HepG2 (cell line): ENCODE measurements around the gene SYCE3. TPM values are rescaled to one million over a fixed set of nuclear protein-coding genes. Genes with fewer than 3 reads are reported as not detected.

Source experiments
- ARID3A ChIP-seq: IDR thresholded peaks from 2 replicates; pipeline ENCODE4 v1.6.1; 2012; ENCODE audit warnings: low read depth, low read length, improper control_type of control experiment
- ATF6 ChIP-seq: sonication (generic); formaldehyde crosslinking; conservative IDR thresholded peaks from 2 replicates; pipeline ENCODE4 v1.4.0; 2020; ENCODE audit warnings: missing genetic modification reagents
- CAMTA2 ChIP-seq: sonication (generic); formaldehyde crosslinking; IDR thresholded peaks from 2 replicates; pipeline ENCODE4 v1.4.0; 2020; ENCODE audit warnings: mild to moderate bottlenecking, missing genetic modification reagents, borderline replicate concordance
- GFI1 ChIP-seq: sonication (generic); formaldehyde crosslinking; IDR thresholded peaks from 2 replicates; pipeline ENCODE4 v1.5.0; 2020; ENCODE audit warnings: missing genetic modification reagents, mild to moderate bottlenecking, borderline replicate concordance
- ISL2 ChIP-seq: sonication (generic); formaldehyde crosslinking; IDR thresholded peaks from 2 replicates; pipeline ENCODE4 v1.5.0; 2020; ENCODE audit warnings: missing genetic modification reagents
- MTF2 ChIP-seq: sonication (generic); formaldehyde crosslinking; IDR thresholded peaks from 2 replicates; pipeline ENCODE4 v1.5.0; 2020; ENCODE audit warnings: missing genetic modification reagents, borderline replicate concordance
- PAF1 ChIP-seq: IDR thresholded peaks from 2 replicates; pipeline ENCODE4 v1.6.1; 2016; ENCODE audit warnings: missing genetic modification reagents, missing compliant biosample characterization
- PCBP2 ChIP-seq: fragments of 200-400 bp; formaldehyde crosslinking; optimal IDR thresholded peaks from 2 replicates; pipeline ENCODE3; 2018; ENCODE audit warnings: low read length, low read depth; ENCODE audit not compliant: poor library complexity, severe bottlenecking
- RAD51 ChIP-seq: fragments of 450-650 bp; IDR thresholded peaks from 2 replicates; pipeline ENCODE4 v1.6.1; 2016; ENCODE audit warnings: borderline replicate concordance
- RELA ChIP-seq: sonication (generic); formaldehyde crosslinking; IDR thresholded peaks from 2 replicates; pipeline ENCODE4 v1.4.0; 2020; ENCODE audit warnings: missing genetic modification reagents
- SNAPC4 ChIP-seq: sonication (generic); formaldehyde crosslinking; IDR thresholded peaks from 2 replicates; pipeline ENCODE4 v1.4.0; 2020; ENCODE audit warnings: mild to moderate bottlenecking, missing genetic modification reagents
- ZBTB7B ChIP-seq: sonication (generic); formaldehyde crosslinking; IDR thresholded peaks from 2 replicates; pipeline ENCODE4 v1.4.0; 2020; ENCODE audit warnings: missing genetic modification reagents
- ZNF207 ChIP-seq: fragments of 450-650 bp; IDR thresholded peaks from 2 replicates; pipeline ENCODE4 v1.6.1; 2016; ENCODE audit warnings: antibody characterized with exemption, borderline replicate concordance
- ZNF430 ChIP-seq: sonication (generic); formaldehyde crosslinking; IDR thresholded peaks from 2 replicates; pipeline ENCODE4 v1.9.0; 2021; ENCODE audit warnings: mild to moderate bottlenecking, missing genetic modification reagents
- ZNF468 ChIP-seq: sonication (generic); formaldehyde crosslinking; IDR thresholded peaks from 2 replicates; pipeline ENCODE4 v1.8.0; 2022; ENCODE audit warnings: mild to moderate bottlenecking, moderate library complexity, missing genetic modification reagents
- ZNF761 ChIP-seq: sonication (generic); formaldehyde crosslinking; conservative IDR thresholded peaks from 2 replicates; pipeline ENCODE4 v1.4.0; 2020; ENCODE audit warnings: mild to moderate bottlenecking, missing genetic modification reagents
- ZSCAN31 ChIP-seq: sonication (generic); formaldehyde crosslinking; IDR thresholded peaks from 2 replicates; pipeline ENCODE4 v1.5.0; 2020; ENCODE audit warnings: low read depth, mild to moderate bottlenecking, missing genetic modification reagents
- polyA plus RNA-seq, 8 experiments: library from polyadenylated mRNA; depleted of rRNA in 3 of 8; stranded (reverse) in 7 of 8; unstranded in 1 of 8; fragments of >200 nt; fragmentation: Illumina TruSeq in 4 of 8; extraction: Trizol in 4 of 8; gene quantifications; 2 replicates each; pipeline versions ENCODE4 v1.2.1 to v1.2.3, GENCODE V29; 2011 to 2016; ENCODE audit warnings: low read depth in 4 of 8, missing spikeins in 1 of 8, mixed read lengths in 1 of 8; ENCODE audit not compliant: insufficient read depth in 1 of 8
- total RNA-seq, 5 experiments: library from RNA; depleted of rRNA; stranded (reverse); fragments of >200 nt; fragmentation: Illumina TruSeq; extraction: Trizol; gene quantifications; 2 replicates each; pipeline ENCODE4 v1.2.3, GENCODE V29; 2016; ENCODE audit warnings: low read depth in 1 of 5
- TF ChIP-seq, protein P1 (sequence below): sonication (generic); formaldehyde crosslinking; IDR thresholded peaks from 2 replicates; pipeline ENCODE4 v1.5.1; 2020; ENCODE audit warnings: mild to moderate bottlenecking, missing genetic modification reagents, borderline replicate concordance

Gene SYCE3
- total and polyA plus RNA-seq, 2 of the 13 experiments (the other 11 are each of a cell fraction or from before 2014, with no cell fraction given): not detected

DNA sequence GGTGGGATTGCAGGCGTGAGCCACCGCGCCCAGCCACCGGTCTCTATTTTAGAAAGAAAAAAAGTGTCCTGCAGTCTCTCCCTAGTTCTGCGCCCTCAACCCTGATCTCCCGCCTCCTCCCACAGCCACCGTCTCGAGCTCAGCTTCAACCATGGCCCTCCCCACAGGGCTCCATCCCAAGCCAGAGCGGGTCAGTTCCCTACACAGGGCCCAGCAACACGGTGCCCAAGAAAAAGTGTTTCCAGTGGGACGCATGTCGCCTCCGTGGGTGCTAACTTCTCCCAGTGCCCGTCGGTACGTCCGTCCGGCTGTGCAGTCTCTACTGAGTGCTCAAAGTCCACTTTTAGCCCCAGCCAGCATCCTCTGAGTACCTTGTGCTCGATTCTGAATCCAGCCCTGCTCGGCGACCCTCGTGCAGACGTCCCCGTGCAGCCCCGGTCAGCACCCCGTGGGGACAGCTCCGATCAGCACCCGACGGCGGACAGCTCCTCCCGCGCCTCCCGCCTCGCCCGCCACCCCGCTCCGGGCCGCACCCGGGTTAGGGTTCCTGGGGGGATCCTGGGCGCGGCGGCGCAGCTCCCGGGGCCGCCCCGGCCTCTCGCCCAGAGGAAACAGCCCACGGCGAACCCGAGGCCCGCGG, 37.2 kb upstream of the SYCE3 start (continued):
- TF ChIP-seq SNAPC4 (CRISPR knock-in tag) (peak; percentile 84; the same call in 1 of the 2 replicates), ZNF468 (peak; percentile 98; the same call in 1 of the 2 replicates), ARID3A (no peak), ZBTB7B (CRISPR knock-in tag) (peak; percentile 86), MTF2 (peak; percentile 93), RAD51 (no peak), ZNF207 (no peak), CAMTA2 (CRISPR knock-in tag) (peak; percentile 96; the same call in 1 of the 2 replicates), ISL2 (CRISPR knock-in tag) (peak; percentile 89), PAF1 (CRISPR knock-in tag) (no peak), RELA (CRISPR knock-in tag) (peak; percentile 93; the same call in 1 of the 2 replicates), GFI1 (CRISPR knock-in tag) (peak; percentile 79), ATF6 (CRISPR knock-in tag) (peak; percentile 98), ZSCAN31 (CRISPR knock-in tag) (peak; percentile 93), PCBP2 (no peak), ZNF430 (CRISPR knock-in tag) (peak; percentile 100), ZNF761 (CRISPR knock-in tag) (peak; percentile 88)
- TF ChIP-seq, protein P1, sequence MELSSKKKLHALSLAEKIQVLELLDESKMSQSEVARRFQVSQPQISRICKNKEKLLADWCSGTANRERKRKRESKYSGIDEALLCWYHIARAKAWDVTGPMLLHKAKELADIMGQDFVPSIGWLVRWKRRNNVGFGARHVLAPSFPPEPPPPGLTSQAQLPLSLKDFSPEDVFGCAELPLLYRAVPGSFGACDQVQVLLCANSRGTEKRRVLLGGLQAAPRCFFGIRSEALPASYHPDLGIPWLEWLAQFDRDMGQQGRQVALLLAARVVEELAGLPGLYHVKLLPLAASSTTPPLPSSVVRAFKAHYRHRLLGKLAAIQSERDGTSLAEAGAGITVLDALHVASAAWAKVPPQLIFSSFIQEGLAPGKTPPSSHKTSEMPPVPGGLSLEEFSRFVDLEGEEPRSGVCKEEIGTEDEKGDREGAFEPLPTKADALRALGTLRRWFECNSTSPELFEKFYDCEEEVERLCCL (CRISPR knock-in tag): peak; percentile 99
